ENCODE measurements around the gene NOP16.

NOP16 gene

GRCh38 chr5:176384991-176385390, 3.4 kb downstream of the NOP16 start:
- no peak for TF ChIP-seq CTCF (conservative IDR thresholded peaks at IDR 0.05; ENCODE audit: low read length)
- no peak overlapping the region for H3K4me3 ChIP-seq (ENCODE audit: low read length)

GRCh38 chr5:176384366-176384930, 4.0 kb downstream of the NOP16 start:
- no peak overlapping the region for H3K4me3 ChIP-seq (ENCODE audit: low read length)
- TF ChIP-seq CTCF (conservative IDR thresholded peaks at IDR 0.05; ENCODE audit: low read length): no peak
- DNase-seq (ENCODE audit: low read depth): no peak

More at GRCh38 chr5:176384991-176385390, 3.4 kb downstream of the NOP16 start:
- DNase-seq (ENCODE audit: low read depth): no peak

- no peak overlapping the region for H3K4me3 ChIP-seq (ENCODE audit: low read length)
- TF ChIP-seq CTCF (conservative IDR thresholded peaks at IDR 0.05; ENCODE audit: low read length): no peak
These were observed 4.4 kb downstream of the NOP16 start for GRCh38 chr5:176383961-176384360.

GRCh38 chr5:176383248-176383905, 5.0 kb downstream of the NOP16 start:
- no peak for DNase-seq (ENCODE audit: low read depth)
- H3K4me3 ChIP-seq (ENCODE audit: low read length): no peak overlapping the region
- no peak for TF ChIP-seq CTCF (conservative IDR thresholded peaks at IDR 0.05; ENCODE audit: low read length)

More at GRCh38 chr5:176383961-176384360, 4.4 kb downstream of the NOP16 start:
- DNase-seq (ENCODE audit: low read depth): no peak

GRCh38 chr5:176382721-176383120, 5.7 kb downstream of the NOP16 start:
- DNase-seq (ENCODE audit: low read depth): no peak

GRCh38 chr5:176381979-176382378, 6.4 kb downstream of the NOP16 start:
- TF ChIP-seq CTCF (conservative IDR thresholded peaks at IDR 0.05; ENCODE audit: low read length): no peak
- no peak for DNase-seq (ENCODE audit: low read depth)
- no peak overlapping the region for H3K4me3 ChIP-seq (ENCODE audit: low read length)

More at GRCh38 chr5:176382721-176383120, 5.7 kb downstream of the NOP16 start:
- TF ChIP-seq CTCF (conservative IDR thresholded peaks at IDR 0.05; ENCODE audit: low read length): no peak
- H3K4me3 ChIP-seq (ENCODE audit: low read length): no peak overlapping the region

- no peak overlapping the region for H3K4me3 ChIP-seq (ENCODE audit: low read length)
- no peak for TF ChIP-seq CTCF (conservative IDR thresholded peaks at IDR 0.05; ENCODE audit: low read length)
- no peak for DNase-seq (ENCODE audit: low read depth)
These were observed 7.0 kb downstream of the NOP16 start for GRCh38 chr5:176381423-176381822.
